NCI-H345 treated with DMSO at 0.1 percent for 48 hours (cell line): ENCODE data around the gene RIMBP3B.
"Not testable (repeated sequence)": the region's sequence is repeated elsewhere in the genome, so short reads cannot be mapped to it uniquely, and the experiment has no call there.

Experiments
- DNase-seq: peaks from one replicate; lab custom pipeline; 2025; ENCODE audit not compliant: unreplicated experiment; lab: John Stamatoyannopoulos, UW

RIMBP3B gene, protein sequence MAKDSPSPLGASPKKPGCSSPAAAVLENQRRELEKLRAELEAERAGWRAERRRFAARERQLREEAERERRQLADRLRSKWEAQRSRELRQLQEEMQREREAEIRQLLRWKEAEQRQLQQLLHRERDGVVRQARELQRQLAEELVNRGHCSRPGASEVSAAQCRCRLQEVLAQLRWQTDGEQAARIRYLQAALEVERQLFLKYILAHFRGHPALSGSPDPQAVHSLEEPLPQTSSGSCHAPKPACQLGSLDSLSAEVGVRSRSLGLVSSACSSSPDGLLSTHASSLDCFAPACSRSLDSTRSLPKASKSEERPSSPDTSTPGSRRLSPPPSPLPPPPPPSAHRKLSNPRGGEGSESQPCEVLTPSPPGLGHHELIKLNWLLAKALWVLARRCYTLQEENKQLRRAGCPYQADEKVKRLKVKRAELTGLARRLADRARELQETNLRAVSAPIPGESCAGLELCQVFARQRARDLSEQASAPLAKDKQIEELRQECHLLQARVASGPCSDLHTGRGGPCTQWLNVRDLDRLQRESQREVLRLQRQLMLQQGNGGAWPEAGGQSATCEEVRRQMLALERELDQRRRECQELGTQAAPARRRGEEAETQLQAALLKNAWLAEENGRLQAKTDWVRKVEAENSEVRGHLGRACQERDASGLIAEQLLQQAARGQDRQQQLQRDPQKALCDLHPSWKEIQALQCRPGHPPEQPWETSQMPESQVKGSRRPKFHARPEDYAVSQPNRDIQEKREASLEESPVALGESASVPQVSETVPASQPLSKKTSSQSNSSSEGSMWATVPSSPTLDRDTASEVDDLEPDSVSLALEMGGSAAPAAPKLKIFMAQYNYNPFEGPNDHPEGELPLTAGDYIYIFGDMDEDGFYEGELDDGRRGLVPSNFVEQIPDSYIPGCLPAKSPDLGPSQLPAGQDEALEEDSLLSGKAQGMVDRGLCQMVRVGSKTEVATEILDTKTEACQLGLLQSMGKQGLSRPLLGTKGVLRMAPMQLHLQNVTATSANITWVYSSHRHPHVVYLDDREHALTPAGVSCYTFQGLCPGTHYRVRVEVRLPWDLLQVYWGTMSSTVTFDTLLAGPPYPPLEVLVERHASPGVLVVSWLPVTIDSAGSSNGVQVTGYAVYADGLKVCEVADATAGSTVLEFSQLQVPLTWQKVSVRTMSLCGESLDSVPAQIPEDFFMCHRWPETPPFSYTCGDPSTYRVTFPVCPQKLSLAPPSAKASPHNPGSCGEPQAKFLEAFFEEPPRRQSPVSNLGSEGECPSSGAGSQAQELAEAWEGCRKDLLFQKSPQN (N-terminal part only)

DNA sequence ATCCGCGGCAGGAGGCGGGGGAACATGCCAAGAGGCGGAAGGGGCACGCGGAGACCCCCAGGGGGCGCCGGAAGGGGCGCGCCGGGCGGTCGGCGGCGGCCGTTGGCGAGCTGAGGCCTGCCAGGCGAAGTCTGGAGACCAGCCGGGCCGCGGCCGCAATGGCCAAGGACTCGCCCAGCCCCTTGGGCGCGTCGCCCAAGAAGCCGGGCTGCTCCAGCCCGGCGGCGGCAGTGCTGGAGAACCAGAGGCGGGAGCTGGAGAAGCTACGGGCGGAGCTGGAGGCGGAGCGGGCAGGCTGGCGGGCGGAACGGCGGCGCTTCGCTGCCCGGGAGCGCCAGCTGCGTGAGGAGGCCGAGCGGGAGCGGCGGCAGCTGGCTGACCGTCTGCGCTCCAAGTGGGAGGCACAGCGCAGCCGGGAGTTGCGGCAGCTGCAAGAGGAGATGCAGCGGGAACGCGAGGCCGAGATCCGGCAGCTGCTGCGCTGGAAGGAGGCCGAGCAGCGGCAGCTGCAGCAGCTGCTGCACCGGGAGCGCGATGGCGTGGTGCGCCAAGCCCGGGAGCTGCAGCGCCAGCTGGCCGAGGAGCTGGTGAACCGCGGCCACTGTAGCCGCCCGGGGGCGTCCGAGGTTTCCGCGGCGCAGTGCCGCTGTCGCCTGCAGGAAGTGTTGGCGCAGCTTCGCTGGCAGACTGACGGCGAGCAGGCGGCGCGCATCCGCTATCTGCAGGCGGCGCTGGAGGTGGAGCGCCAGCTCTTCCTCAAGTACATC lies at the start of gene RIMBP3B:
Gene RIMBP3B, plus strand, starts transcription at position 51 of the 767 bp plus-strand sequence. Its CDS starts 108 bp downstream, at position 159.
- not testable (repeated sequence) for DNase-seq

DNA sequence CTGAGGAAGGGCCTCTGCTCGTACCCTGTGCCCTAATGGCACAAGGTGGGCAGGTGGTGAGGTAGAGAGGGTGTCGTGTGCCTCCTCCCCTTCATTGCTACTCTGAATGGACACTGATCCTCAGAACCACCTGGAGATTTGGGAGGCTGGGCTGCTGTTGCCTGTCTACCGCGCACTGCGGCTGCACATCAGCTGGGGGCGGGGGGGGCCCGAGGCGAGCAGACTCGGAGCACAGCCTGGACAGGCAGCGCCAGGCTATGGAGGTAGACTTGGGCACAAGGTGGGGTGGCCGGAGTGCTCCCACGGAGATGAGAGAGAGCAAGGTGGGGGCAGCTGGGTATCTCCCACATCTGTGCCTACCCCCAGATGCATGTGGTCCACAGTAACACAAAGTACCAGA lies 26.0 kb upstream of the RIMBP3B start:
- not testable (repeated sequence) for DNase-seq

DNA sequence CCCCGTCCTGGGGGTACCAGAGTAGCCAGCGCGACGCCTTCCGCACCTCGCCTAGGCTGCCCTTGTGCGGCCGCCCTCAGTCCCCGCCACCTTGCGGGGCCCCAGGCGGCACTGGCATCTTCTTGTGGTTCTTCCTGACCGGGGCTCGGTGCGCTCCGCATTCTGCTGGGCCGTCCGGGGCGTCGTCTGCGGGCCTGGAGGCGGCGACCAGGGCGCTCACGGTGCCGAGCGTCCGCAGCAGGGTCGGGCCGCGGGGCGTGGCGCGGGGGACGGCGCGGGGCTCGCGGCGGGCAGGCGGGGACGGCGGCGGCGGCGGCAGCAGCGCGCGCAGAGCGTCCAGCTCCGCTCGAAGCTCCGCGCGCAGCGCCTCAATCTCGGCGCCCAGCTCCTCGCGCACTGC lies 23.0 kb upstream of the RIMBP3B start:
- not testable (repeated sequence) for DNase-seq

DNA sequence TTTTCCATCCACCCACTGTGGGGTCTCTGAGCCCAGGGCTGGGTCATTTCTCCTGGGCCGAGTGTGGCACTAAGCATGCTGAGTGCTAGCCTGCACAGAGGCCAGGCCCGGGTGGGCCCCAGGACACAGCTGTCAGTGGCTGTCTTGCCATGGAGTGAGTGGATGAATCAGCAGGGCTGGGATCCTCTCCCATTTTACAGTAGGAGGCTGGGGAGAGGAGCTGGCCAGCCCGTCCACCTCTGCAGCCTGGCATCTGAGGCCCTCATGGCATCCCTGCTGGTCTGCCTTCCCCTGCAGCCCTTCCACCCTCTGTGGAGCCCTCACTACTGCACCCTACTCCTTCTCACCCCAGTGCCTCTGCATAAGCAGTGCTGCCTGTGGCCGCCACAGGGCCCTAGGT lies 21.1 kb upstream of the RIMBP3B start:
- DNase-seq, result not testable (repeated sequence)

DNA sequence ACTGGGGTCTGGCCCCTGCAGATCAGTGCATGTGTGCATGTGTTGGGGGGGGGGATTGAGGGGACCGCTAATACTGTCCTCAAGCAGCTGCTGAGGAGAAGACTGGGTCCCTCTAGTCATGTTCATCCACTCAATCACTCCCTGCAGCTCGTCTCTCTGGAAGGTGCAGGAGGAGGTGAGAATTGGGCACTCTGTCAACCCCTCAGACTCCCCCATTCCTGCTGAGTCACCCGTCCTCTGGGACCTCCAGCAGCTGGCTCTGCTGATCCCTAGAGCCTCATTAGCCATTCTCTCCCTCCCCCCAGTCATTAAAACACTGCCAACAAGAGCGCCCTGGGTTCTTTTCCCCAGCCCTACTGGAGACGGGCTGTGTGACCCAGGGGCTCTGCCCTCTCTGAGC lies 20.5 kb upstream of the RIMBP3B start:
- not testable (repeated sequence) for DNase-seq

DNA sequence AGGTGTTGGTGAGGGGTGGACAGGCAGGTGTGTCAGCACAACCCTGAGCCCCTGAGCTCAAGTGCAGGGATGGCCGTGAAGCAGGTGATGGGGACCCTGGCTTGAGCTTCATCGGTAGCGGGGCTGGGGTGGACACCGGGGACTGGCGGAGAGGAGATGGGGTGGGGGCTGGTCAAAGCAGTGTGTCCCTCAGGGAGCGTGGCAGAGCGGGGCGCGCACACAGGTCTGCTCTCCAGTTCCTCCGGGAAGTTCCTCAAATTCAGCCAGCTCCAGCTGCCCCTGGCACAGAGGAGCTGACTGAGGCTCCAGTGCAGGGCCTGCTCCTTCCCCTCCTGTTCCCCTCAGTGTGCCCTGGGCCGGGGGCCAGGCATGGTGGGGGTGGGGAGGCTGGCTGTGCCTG lies 19.7 kb upstream of the RIMBP3B start:
- not testable (repeated sequence) for DNase-seq

DNA sequence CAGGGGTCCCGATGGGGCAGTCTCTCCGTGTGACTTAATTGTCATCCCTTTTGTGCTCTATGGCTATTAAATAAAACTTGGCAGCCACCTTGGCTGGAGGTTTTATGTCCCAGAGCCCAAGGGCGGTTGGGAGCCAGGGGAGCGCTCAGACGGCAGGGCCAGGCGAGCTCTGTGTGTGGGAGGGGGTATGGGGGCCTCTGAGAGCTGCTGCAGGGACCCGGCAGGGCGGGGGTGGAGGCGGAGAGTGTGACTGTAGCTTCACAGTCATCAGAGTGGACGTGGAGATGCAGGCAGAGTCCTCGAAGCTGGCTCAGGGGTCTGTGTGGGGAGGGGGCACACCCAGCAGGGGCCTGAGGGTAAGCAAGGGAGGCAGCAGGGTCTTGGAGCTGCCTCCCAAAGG lies 19.2 kb upstream of the RIMBP3B start:
- not testable (repeated sequence) for DNase-seq

DNA sequence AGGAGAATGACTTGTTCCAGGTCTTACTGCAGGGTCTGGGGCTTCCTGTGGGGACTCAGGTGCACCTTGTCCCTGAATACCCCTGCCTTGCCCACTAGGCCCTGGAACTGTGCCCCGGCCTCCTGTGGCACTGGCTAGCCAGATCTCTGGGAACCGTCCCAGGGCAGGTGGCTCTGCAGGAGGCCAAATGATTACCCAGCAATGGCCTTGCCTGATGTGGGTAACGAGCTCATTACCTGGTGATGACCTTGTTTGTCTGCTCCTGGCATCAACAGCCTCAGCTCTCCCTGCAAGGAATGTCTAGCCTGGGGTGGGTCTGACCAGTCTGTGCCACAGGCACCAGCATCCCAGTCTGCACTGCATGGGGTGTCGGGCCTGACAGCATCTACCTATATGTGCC lies 18.2 kb upstream of the RIMBP3B start:
- DNase-seq, result not testable (repeated sequence)

DNA sequence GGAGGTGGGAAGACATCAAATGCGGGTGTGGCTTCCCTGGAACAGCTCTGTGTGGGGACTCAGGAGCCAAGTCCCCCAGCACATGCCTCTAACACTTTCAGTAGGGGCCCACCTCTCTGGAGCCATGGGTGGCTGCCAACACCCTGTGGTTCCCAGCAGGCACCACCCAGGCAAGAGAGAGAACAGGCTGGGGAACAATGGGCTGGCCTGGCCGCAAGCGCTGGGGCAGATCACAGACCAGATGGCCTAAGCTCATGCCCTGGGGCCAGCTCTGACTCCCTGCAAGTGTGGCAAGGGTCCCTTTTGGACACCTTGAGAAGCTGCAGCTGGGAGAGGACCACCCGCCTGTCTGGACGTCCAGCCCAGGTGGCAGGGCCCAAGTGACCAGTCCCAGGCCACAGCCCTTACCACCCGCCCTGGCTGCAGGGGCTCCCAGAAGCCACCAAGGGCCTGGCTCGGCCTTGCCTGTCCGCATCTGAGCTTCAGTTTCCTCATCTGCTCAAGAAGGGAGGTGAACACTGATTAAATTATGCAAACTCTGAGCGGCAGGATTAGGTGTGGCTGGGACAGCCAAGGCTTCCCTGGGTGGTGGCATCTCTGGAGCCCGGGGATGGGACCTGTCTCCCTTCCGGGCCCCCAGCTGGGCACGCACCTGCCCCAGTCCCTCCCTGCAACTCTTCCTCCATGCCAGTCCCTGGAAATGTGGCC lies 14.8 kb upstream of the RIMBP3B start:
- not testable (repeated sequence) for DNase-seq

DNA sequence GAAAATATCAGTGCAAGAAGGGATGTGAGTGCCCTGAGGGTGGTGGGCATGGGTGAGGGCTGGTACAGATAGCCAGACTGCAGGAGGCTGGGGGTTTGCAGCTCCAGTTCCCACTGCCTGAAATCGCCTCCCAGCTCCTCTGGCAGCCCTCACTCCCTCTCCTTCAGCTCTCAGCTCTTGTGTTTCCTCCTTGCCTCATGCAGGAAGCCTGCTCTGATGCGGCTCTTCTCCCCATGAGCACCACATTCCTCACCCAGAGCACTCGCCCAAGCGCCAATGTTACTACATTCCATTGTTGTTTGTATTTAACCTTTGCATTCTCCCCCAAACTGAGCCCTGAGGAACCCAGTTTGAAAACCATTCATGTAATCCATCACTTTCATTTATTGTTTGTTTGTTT lies 7.7 kb upstream of the RIMBP3B start:
- not testable (repeated sequence) for DNase-seq

DNA sequence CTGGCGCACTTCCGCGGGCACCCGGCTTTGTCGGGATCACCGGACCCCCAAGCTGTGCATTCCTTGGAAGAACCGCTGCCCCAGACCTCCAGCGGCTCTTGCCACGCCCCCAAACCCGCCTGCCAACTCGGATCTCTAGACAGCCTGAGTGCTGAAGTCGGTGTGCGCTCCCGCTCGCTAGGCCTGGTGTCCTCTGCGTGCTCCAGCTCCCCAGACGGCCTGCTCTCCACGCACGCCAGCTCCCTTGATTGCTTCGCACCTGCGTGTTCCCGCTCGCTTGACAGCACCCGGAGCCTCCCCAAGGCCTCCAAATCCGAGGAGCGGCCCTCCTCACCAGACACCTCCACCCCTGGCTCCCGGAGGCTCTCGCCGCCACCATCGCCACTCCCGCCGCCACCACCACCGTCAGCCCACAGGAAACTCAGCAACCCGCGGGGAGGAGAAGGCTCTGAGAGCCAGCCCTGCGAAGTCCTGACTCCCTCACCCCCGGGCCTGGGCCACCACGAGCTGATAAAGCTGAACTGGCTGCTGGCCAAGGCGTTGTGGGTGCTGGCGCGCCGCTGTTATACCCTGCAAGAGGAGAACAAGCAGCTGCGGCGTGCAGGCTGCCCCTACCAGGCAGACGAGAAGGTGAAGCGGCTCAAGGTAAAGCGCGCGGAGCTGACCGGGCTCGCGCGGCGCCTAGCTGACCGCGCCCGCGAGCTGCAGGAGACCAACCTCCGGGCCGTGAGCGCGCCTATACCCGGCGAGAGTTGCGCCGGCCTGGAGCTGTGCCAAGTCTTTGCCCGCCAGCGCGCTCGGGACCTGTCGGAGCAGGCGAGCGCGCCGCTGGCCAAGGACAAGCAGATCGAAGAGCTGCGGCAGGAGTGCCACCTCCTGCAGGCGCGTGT lies 1.2 kb downstream of the RIMBP3B start:
- not testable (repeated sequence) for DNase-seq

DNA sequence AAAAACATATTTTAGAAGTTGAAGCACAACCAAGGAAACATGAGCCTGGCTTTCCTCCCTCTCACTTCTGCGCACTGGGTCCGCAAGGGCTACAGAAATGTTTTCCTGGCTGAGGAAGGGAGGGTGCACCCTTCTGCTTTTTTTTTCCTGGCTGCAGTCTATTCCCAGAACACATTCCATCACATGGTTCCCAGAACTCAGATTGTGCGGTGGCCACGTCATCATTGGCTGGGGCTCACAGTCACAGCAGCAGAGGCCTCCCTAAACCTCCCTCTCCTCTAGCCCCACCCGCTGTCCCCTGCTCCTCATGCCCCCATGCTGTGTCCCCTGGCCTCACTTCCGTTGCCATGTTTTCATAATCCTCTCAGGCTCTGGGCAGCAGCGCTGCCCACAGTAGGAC lies 5.9 kb downstream of the RIMBP3B start:
- DNase-seq, result not testable (repeated sequence)

DNA sequence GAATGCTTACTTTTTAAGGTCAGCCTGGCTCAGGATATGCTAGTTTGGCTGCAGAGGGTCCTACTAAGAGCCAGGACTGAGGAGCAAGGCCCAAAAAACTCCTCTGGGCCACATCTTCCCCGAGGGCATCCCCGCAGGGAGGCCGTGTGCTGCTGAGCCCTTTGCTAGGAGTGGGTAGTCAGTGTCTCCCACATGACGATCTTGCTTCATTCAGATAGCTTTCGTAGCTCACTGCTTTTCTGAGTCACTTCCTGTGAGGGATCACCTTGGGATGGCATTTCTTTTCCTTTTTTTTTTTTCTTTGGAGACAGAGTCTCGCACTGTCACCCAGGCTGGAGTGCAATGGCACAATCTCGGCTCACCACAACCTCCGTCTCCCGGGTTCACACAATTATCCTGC lies 6.5 kb downstream of the RIMBP3B start:
- DNase-seq, result not testable (repeated sequence)

DNA sequence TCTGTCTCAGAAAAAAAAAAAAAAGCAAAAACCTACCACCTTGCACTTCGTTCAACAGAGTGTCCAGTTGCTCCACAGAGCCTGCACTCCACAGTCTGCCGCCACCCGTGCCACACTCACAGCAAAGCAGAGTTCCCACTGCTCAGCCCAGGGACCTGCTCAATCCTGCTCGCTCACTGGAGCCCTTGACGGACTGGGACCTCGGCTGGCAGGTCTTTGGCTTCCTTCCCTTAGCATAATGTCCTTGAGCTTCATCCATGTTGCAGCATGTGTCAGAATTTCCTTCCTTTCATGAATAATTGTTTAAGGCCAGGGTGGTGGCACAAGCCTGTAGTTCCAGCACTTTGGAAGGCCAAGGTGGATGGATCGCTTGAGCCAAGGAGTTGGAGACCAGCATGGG lies 11.1 kb downstream of the RIMBP3B start:
- not testable (repeated sequence) for DNase-seq

DNA sequence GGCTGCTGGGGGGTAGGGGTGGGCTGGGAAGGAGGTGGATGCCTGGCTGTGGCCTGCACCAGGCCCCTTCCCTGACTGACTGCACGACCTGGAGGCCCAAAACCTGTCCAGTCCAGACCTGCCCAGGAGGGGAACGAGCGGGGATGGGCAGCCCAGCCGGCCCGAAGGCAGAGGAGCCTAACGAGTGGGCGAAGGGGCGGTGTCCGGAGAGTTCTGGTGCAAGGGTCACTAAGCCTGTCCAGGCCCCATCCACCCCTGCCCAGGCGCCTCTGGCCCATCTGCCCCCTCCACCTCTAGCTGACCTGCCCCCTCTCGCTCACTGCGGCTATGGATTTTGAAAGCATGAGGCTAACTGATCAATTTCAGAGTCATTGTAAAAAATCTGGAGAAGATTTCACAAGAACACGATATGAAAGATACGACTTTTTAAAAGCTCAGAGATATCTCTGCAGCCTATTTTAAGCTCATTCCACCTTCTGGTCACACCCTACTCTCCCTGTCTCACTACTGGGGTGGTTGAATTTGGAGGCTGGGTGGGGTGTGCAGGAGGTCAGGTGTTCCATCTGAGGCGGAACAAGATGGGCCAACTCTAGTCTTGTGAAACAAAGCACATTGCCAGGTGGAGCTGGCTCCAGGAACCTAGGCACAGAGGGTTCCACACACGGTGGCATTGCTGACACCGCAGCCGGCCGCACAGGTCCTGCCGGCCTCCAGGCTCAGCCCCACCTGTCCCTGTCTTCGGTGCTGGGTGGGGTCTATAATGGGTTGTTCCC lies 17.8 kb downstream of the RIMBP3B start:
- DNase-seq, result not testable (repeated sequence)

DNA sequence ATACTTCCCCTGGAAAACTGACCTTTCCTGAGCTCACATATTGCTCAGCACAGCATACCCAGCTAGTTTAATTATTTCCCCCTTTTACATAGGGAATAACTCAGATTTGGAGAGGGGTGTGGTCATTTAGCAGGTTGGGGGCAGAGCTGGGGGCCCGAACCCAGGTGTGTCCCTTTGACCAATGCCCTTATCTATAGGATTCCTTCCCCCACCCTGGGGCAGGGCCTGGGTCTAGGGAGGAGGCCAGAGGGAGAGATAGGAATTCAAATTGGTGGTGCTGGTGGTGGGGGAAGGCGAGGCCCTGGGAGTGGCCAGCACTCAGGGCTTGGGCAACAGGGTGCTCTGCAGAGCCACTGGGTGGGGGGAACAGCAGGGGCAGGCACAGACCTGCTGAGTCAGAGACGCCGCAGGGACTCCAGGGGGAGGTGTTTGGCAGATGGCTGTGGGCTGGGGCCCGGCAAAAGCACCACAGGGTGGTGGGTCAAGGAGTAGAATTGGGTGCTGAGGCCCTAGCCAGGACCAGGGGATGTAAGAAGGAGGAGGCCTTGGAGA lies 19.3 kb downstream of the RIMBP3B start:
- DNase-seq, result not testable (repeated sequence)

DNA sequence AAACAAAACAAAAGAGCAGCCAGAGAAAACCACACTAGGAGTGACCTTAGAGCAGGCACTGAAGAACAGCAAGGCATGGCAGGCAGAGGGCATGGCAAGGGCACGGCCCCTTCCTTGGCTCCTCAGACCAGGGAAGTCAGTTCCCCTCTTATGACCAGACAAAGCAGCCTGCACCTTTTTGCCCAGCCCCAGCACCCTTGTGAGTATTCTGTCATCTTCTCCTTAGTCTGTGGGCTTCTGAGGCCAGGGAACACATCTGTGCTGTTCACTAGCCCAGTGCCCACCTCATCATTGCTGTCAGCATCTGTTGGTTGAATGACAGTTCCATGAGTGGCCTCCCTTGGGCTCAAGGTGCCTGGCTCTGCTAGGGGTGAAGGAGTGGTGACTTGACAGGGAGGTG lies 23.6 kb downstream of the RIMBP3B start:
- DNase-seq, result not testable (repeated sequence)
